BLaER1 treated with 17β-estradiol and CSF1 and Interleukin-3, amounts not matched to agents 10 nM and 100 nM (cell line): ENCODE data around the gene PPFIA2.

Experiments
- H3K27ac ChIP-seq, 11 experiments: shearing (Covaris generic); formaldehyde crosslinking; 2 replicates each; pipeline ENCODE4 v1.8.1; 2022
- H3K27me3 ChIP-seq, 11 experiments: shearing (Covaris generic); formaldehyde crosslinking; 2 replicates each; pipeline ENCODE4 v1.8.1; 2022
- H3K36me3 ChIP-seq, 11 experiments: shearing (Covaris generic); formaldehyde crosslinking; 2 replicates each; pipeline ENCODE4 v1.8.1; 2022
- H3K4me1 ChIP-seq, 10 experiments: shearing (Covaris generic); formaldehyde crosslinking; 2 replicates each; pipeline ENCODE4 v1.8.1; 2022
- H3K4me2 ChIP-seq, 11 experiments: shearing (Covaris generic); formaldehyde crosslinking; 2 replicates each; pipeline ENCODE4 v1.8.1; 2022
- H3K4me3 ChIP-seq, 10 experiments: shearing (Covaris generic); formaldehyde crosslinking; 2 replicates each; pipeline ENCODE4 v1.8.1; 2022
- H3K9ac ChIP-seq, 11 experiments: shearing (Covaris generic); formaldehyde crosslinking; 2 replicates each; pipeline ENCODE4 v1.8.1; 2022
- H3K9me3 ChIP-seq, 11 experiments: shearing (Covaris generic); formaldehyde crosslinking; replicated peaks in 1 of 11; 2 replicates each; pipeline ENCODE4 v1.8.1; 2022
- H4K20me1 ChIP-seq, 11 experiments: shearing (Covaris generic); formaldehyde crosslinking; 2 replicates each; pipeline ENCODE4 v1.8.1; 2022
- Cebpa-rat ChIP-seq, 11 experiments: shearing (Covaris generic); IDR thresholded peaks; 2 replicates each; pipeline ENCODE4 v1.8.1; 2022

Gene PPFIA2

GRCh38 chr12:81386101-81386500 lies 373.0 kb downstream of the PPFIA2 start:
- H3K4me2 ChIP-seq, result no peak overlapping the region
- H3K27ac ChIP-seq, result no peak overlapping the region
- H3K9me3 ChIP-seq, result 0 out of 22 replicates have a peak, but pooled peaks cover 0 to 5% (median 0%) of the 10 kb centered on the region in 11 experiments
- H3K4me1 ChIP-seq, result no peaks in the 10 kb centered on the region
- H3K36me3 ChIP-seq, result no peaks in the 10 kb centered on the region
- H3K27me3 ChIP-seq, result no peaks in the 10 kb centered on the region
- H3K4me3 ChIP-seq, result no peak overlapping the region
- no peak for TF ChIP-seq Cebpa-rat (IDR thresholded peaks at IDR 0.05)
- no peak overlapping the region for H3K9ac ChIP-seq
- no peaks in the 10 kb centered on the region for H4K20me1 ChIP-seq

GRCh38 chr12:81381951-81382350 lies 377.2 kb downstream of the PPFIA2 start:
- no peak for TF ChIP-seq Cebpa-rat (IDR thresholded peaks at IDR 0.05)
- Histone ChIP-seq H3K9ac (no peak overlapping the region), H3K4me3 (no peak overlapping the region), H3K27me3 (no peaks in the 10 kb centered on the region), H3K9me3 (no peaks in the 10 kb centered on the region), H3K36me3 (no peaks in the 10 kb centered on the region), H4K20me1 (no peaks in the 10 kb centered on the region), H3K27ac (no peak overlapping the region), H3K4me1 (no peaks in the 10 kb centered on the region), H3K4me2 (no peak overlapping the region)

- Histone ChIP-seq H3K27me3 (no peaks in the 10 kb centered on the region), H3K4me2 (no peak overlapping the region), H3K4me1 (no peaks in the 10 kb centered on the region), H3K36me3 (no peaks in the 10 kb centered on the region), H3K4me3 (no peak overlapping the region), H3K9ac (no peak overlapping the region), H3K9me3 (no peaks in the 10 kb centered on the region), H3K27ac (no peak overlapping the region), H4K20me1 (no peaks in the 10 kb centered on the region)
- no peak for TF ChIP-seq Cebpa-rat (IDR thresholded peaks at IDR 0.05)
These were observed 380.4 kb downstream of the PPFIA2 start for GRCh38 chr12:81378601-81379285.

- Histone ChIP-seq H3K9ac (no peak overlapping the region), H3K36me3 (no peaks in the 10 kb centered on the region), H3K4me2 (no peak overlapping the region), H3K27me3 (no peaks in the 10 kb centered on the region), H3K4me3 (no peak overlapping the region), H4K20me1 (no peaks in the 10 kb centered on the region), H3K27ac (no peak overlapping the region), H3K9me3 (no peaks in the 10 kb centered on the region), H3K4me1 (no peaks in the 10 kb centered on the region)
- TF ChIP-seq Cebpa-rat (IDR thresholded peaks at IDR 0.05), result no peak
These were observed 381.4 kb downstream of the PPFIA2 start for GRCh38 chr12:81377771-81378170.

GRCh38 chr12:81375969-81376368 lies 383.2 kb downstream of the PPFIA2 start:
- no peak overlapping the region for H3K9ac ChIP-seq
- H3K4me3 ChIP-seq, result no peak overlapping the region
- no peak overlapping the region for H3K4me2 ChIP-seq
- no peaks in the 10 kb centered on the region for H3K9me3 ChIP-seq
- TF ChIP-seq Cebpa-rat (IDR thresholded peaks at IDR 0.05), result no peak
- no peaks in the 10 kb centered on the region for H3K36me3 ChIP-seq
- H4K20me1 ChIP-seq, result no peaks in the 10 kb centered on the region
- H3K27me3 ChIP-seq, result no peaks in the 10 kb centered on the region
- no peaks in the 10 kb centered on the region for H3K4me1 ChIP-seq
- H3K27ac ChIP-seq, result no peak overlapping the region

- no peak overlapping the region for H3K27ac ChIP-seq
- H3K4me2 ChIP-seq, result no peak overlapping the region
- TF ChIP-seq Cebpa-rat (IDR thresholded peaks at IDR 0.05), result no peak
These were observed 388.7 kb downstream of the PPFIA2 start for GRCh38 chr12:81370456-81370855.

GRCh38 chr12:81369175-81369574 lies 390.0 kb downstream of the PPFIA2 start:
- H3K27ac ChIP-seq, result no peak overlapping the region
- TF ChIP-seq Cebpa-rat (IDR thresholded peaks at IDR 0.05), result no peak
- H3K9ac ChIP-seq, result no peak overlapping the region
- H3K4me3 ChIP-seq, result no peak overlapping the region
- no peaks in the 10 kb centered on the region for H4K20me1 ChIP-seq
- H3K9me3 ChIP-seq, result no peaks in the 10 kb centered on the region
- no peaks in the 10 kb centered on the region for H3K27me3 ChIP-seq
- no peaks in the 10 kb centered on the region for H3K36me3 ChIP-seq
- no peaks in the 10 kb centered on the region for H3K4me1 ChIP-seq
- no peak overlapping the region for H3K4me2 ChIP-seq

More at GRCh38 chr12:81370456-81370855, 388.7 kb downstream of the PPFIA2 start:
- Histone ChIP-seq H3K4me1 (no peaks in the 10 kb centered on the region), H3K36me3 (no peaks in the 10 kb centered on the region), H4K20me1 (no peaks in the 10 kb centered on the region), H3K27me3 (no peaks in the 10 kb centered on the region), H3K4me3 (no peak overlapping the region), H3K9me3 (no peaks in the 10 kb centered on the region), H3K9ac (no peak overlapping the region)

GRCh38 chr12:81365284-81365683 lies 393.9 kb downstream of the PPFIA2 start:
- Histone ChIP-seq H3K27ac (no peak overlapping the region), H3K4me1 (no peaks in the 10 kb centered on the region), H3K4me3 (no peak overlapping the region), H4K20me1 (no peaks in the 10 kb centered on the region), H3K27me3 (no peaks in the 10 kb centered on the region), H3K9me3 (no peaks in the 10 kb centered on the region), H3K36me3 (no peaks in the 10 kb centered on the region), H3K9ac (no peak overlapping the region), H3K4me2 (no peak overlapping the region)
- no peak for TF ChIP-seq Cebpa-rat (IDR thresholded peaks at IDR 0.05)

GRCh38 chr12:81360916-81361315 lies 398.2 kb downstream of the PPFIA2 start:
- no peaks in the 10 kb centered on the region for H3K4me1 ChIP-seq
- no peaks in the 10 kb centered on the region for H3K36me3 ChIP-seq
- H3K9ac ChIP-seq, result no peak overlapping the region
- H3K4me2 ChIP-seq, result no peak overlapping the region
- H3K9me3 ChIP-seq, result no peaks in the 10 kb centered on the region
- no peak overlapping the region for H3K4me3 ChIP-seq
- no peaks in the 10 kb centered on the region for H3K27me3 ChIP-seq
- no peak for TF ChIP-seq Cebpa-rat (IDR thresholded peaks at IDR 0.05)
- no peak overlapping the region for H3K27ac ChIP-seq
- no peaks in the 10 kb centered on the region for H4K20me1 ChIP-seq

GRCh38 chr12:81359736-81360135 lies 399.4 kb downstream of the PPFIA2 start:
- Histone ChIP-seq H3K36me3 (no peaks in the 10 kb centered on the region), H3K9ac (no peak overlapping the region), H3K4me1 (no peaks in the 10 kb centered on the region), H3K9me3 (no peaks in the 10 kb centered on the region), H3K27me3 (no peaks in the 10 kb centered on the region), H3K4me2 (no peak overlapping the region), H3K27ac (no peak overlapping the region), H4K20me1 (no peaks in the 10 kb centered on the region), H3K4me3 (no peak overlapping the region)
- TF ChIP-seq Cebpa-rat (IDR thresholded peaks at IDR 0.05), result no peak
